ENCODE results near the gene NUDT3.
"Not testable (repeated sequence)": the region's sequence is repeated elsewhere in the genome, so short reads cannot be mapped to it uniquely, and the experiment has no call there.

The NUDT3 gene

GRCh38 chr6:34375833-34376232 is 16.6 kb downstream of the NUDT3 start:
- no peak overlapping the region for H3K27ac ChIP-seq
- no peak for TF ChIP-seq ZFX (IDR thresholded peaks at IDR 0.05)
- no peak for TF ChIP-seq CTCF (conservative IDR thresholded peaks at IDR 0.05)

GRCh38 chr6:34374508-34374907 is 18.0 kb downstream of the NUDT3 start:
- H3K27ac ChIP-seq = no peak overlapping the region
- no peak for TF ChIP-seq ZFX (IDR thresholded peaks at IDR 0.05)
- no peak for TF ChIP-seq CTCF (conservative IDR thresholded peaks at IDR 0.05)

GRCh38 chr6:34374069-34374468 is 18.4 kb downstream of the NUDT3 start:
- no peak overlapping the region for H3K27ac ChIP-seq
- TF ChIP-seq ZFX (IDR thresholded peaks at IDR 0.05) (no peak), CTCF (conservative IDR thresholded peaks at IDR 0.05) (no peak)

- no peak overlapping the region for H3K27ac ChIP-seq
These were observed 19.0 kb downstream of the NUDT3 start for GRCh38 chr6:34373511-34373910.

GRCh38 chr6:34371865-34372264 is 20.6 kb downstream of the NUDT3 start:
- H3K27ac ChIP-seq = not testable (repeated sequence)

More at GRCh38 chr6:34373511-34373910, 19.0 kb downstream of the NUDT3 start:
- no peak for TF ChIP-seq CTCF (conservative IDR thresholded peaks at IDR 0.05)
- no peak for TF ChIP-seq ZFX (IDR thresholded peaks at IDR 0.05)

- no peak overlapping the region for H3K27ac ChIP-seq
- TF ChIP-seq CTCF (conservative IDR thresholded peaks at IDR 0.05) (no peak), ZFX (IDR thresholded peaks at IDR 0.05) (no peak)
These were observed 22.1 kb downstream of the NUDT3 start for GRCh38 chr6:34370361-34370760.

- TF ChIP-seq ZFX (IDR thresholded peaks at IDR 0.05) (no peak), CTCF (conservative IDR thresholded peaks at IDR 0.05) (no peak)
- no peak overlapping the region for H3K27ac ChIP-seq
These were observed 23.1 kb downstream of the NUDT3 start for GRCh38 chr6:34369385-34369784.

GRCh38 chr6:34366639-34366921 is 25.9 kb downstream of the NUDT3 start:
- H3K27ac ChIP-seq = no peak overlapping the region
- TF ChIP-seq ZFX (IDR thresholded peaks at IDR 0.05) = no peak
- TF ChIP-seq CTCF (conservative IDR thresholded peaks at IDR 0.05) = no peak

- H3K27ac ChIP-seq = not testable (repeated sequence)
These were observed 26.5 kb downstream of the NUDT3 start for GRCh38 chr6:34365781-34366638.

- H3K27ac ChIP-seq = not testable (repeated sequence)
These were observed 28.8 kb downstream of the NUDT3 start for GRCh38 chr6:34363681-34364075.
